Ascending aorta (tissue), 2 donors: Measurements from ENCODE around the gene USP54. TPM values are rescaled to one million over a fixed set of nuclear protein-coding genes. Genes with fewer than 3 reads are reported as not detected.

Experiments
- DNase-seq, 2 donors: peaks; one replicate each; pipeline ENCODE4 v3.0.0-alpha.2; 2019; ENCODE audit warnings: low spot score in 2 of 2
- H3K27ac ChIP-seq, 2 donors: fragments of 200-600 bp; sonication (generic); one replicate each; pipeline ENCODE4 v1.5.1; 2016 to 2017; ENCODE audit warnings: mild to moderate bottlenecking in 1 of 2
- H3K27me3 ChIP-seq: fragments of 200-600 bp; sonication (generic); one replicate; pipeline ENCODE4 v1.5.1; 2017
- H3K36me3 ChIP-seq, 2 donors: fragments of 200-600 bp; sonication (generic); one replicate each; pipeline ENCODE4 v1.5.1; 2016
- H3K4me1 ChIP-seq, 2 donors: fragments of 200-600 bp; sonication (generic); one replicate each; pipeline ENCODE4 v1.5.1; 2016 to 2017; ENCODE audit warnings: mild to moderate bottlenecking in 1 of 2
- H3K4me3 ChIP-seq, 2 donors: fragments of 200-600 bp; sonication (generic); one replicate each; pipeline ENCODE4 v1.5.1; 2016 to 2017; ENCODE audit warnings: mild to moderate bottlenecking in 1 of 2
- H3K9me3 ChIP-seq, 2 donors: fragments of 200-600 bp; sonication (generic); one replicate each; pipeline ENCODE4 v1.5.1; 2016
- CTCF ChIP-seq, 3 experiments: fragments of 200-600 bp in 2 of 3; fragments of 450-650 bp in 1 of 3; sonication (generic) in 2 of 3; IDR thresholded peaks; one replicate each; pipeline ENCODE4 v1.5.1; 2016 to 2019; ENCODE audit warnings: antibody characterized with exemption in 3 of 3, mild to moderate bottlenecking in 1 of 3, moderate library complexity in 1 of 3
- intact Hi-C: fragments of 100-400 bp; cut with DNase I; formaldehyde crosslinking; loops from one replicate; pipeline ENCODE4 v1.15.1; 2023
- total RNA-seq: library from RNA; depleted of rRNA; stranded (reverse); fragments of >200 nt; gene quantifications from one replicate; pipeline ENCODE4 v1.1.0, GENCODE V29; 2016

The USP54 gene
- total RNA-seq, 1 donor from 2014 or later, result 172 TPM

- intact Hi-C loops, result no loop called here
- H3K36me3 ChIP-seq, result no peaks in the 10 kb centered on the region
- H3K4me3 ChIP-seq, result no peak overlapping the region
- H3K4me1 ChIP-seq, result no peaks in the 10 kb centered on the region
- no peaks in the 10 kb centered on the region for H3K27me3 ChIP-seq
- H3K27ac ChIP-seq, result no peak overlapping the region
- DNase-seq, result no peak
- H3K9me3 ChIP-seq, result no peaks in the 10 kb centered on the region
- no peak for TF ChIP-seq CTCF (IDR thresholded peaks at IDR 0.05)
These were observed 23.6 kb upstream of the USP54 start for GRCh38 chr10:73614720-73615119.

GRCh38 chr10:73609116-73609515, 18.0 kb upstream of the USP54 start:
- H3K27me3 ChIP-seq, result no peaks in the 10 kb centered on the region
- no peaks in the 10 kb centered on the region for H3K9me3 ChIP-seq
- intact Hi-C loops, result no loop called here
- H3K4me1 ChIP-seq, result no peaks in the 10 kb centered on the region
- no peak overlapping the region for H3K4me3 ChIP-seq
- DNase-seq, result no peak
- H3K36me3 ChIP-seq, result no peaks in the 10 kb centered on the region
- H3K27ac ChIP-seq, result no peak overlapping the region
- TF ChIP-seq CTCF (IDR thresholded peaks at IDR 0.05), result no peak

GRCh38 chr10:73601486-73601921, 10.4 kb upstream of the USP54 start:
- no peak overlapping the region for H3K27ac ChIP-seq
- no peak for TF ChIP-seq CTCF (IDR thresholded peaks at IDR 0.05)
- DNase-seq, result no peak
- no peaks in the 10 kb centered on the region for H3K9me3 ChIP-seq
- H3K36me3 ChIP-seq, result no peaks in the 10 kb centered on the region
- intact Hi-C loops, result no loop called here
- no peak overlapping the region for H3K4me3 ChIP-seq
- H3K27me3 ChIP-seq, result no peaks in the 10 kb centered on the region
- H3K4me1 ChIP-seq, result no peaks in the 10 kb centered on the region

- Histone ChIP-seq H3K27me3 (no peaks in the 10 kb centered on the region), H3K27ac (no peak overlapping the region), H3K9me3 (no peaks in the 10 kb centered on the region), H3K4me1 (no peaks in the 10 kb centered on the region), H3K4me3 (no peak overlapping the region), H3K36me3 (no peaks in the 10 kb centered on the region)
- no peak for DNase-seq
- intact Hi-C loops, result no loop called here
- no peak for TF ChIP-seq CTCF (IDR thresholded peaks at IDR 0.05)
These were observed 6.2 kb upstream of the USP54 start for GRCh38 chr10:73597346-73597745.

- Histone ChIP-seq H3K36me3 (no peaks in the 10 kb centered on the region), H3K27ac (no peak overlapping the region), H3K4me1 (peaks cover 2 to 6% of the 10 kb centered on the region in 2 donors), H3K4me3 (no peak overlapping the region), H3K27me3 (no peaks in the 10 kb centered on the region), H3K9me3 (no peaks in the 10 kb centered on the region)
- DNase-seq, result no peak
- TF ChIP-seq CTCF (IDR thresholded peaks at IDR 0.05), result no peak
- intact Hi-C loops, result no loop called here
These were observed 2.7 kb upstream of the USP54 start for GRCh38 chr10:73593812-73594211.

- no peak for TF ChIP-seq CTCF (IDR thresholded peaks at IDR 0.05)
- H3K36me3 ChIP-seq, result no peaks in the 10 kb centered on the region
- intact Hi-C loops, result no loop called here
- H3K9me3 ChIP-seq, result no peaks in the 10 kb centered on the region
- peaks cover 2 to 6% of the 10 kb centered on the region in 2 donors for H3K4me1 ChIP-seq
- no peak overlapping the region for H3K4me3 ChIP-seq
- DNase-seq, result no peak
- no peaks in the 10 kb centered on the region for H3K27me3 ChIP-seq
- H3K27ac ChIP-seq, result no peak overlapping the region
These were observed 2.0 kb upstream of the USP54 start for GRCh38 chr10:73593110-73593509.
